SK-N-SH (cell line): ENCODE results near the gene GALK1.

Source experiments
- FOXM1 ChIP-seq: IDR thresholded peaks from 2 replicates; pipeline ENCODE4 v1.4.0; 2012; ENCODE audit warnings: low read depth, mild to moderate bottlenecking
- MEF2A ChIP-seq: IDR thresholded peaks from 2 replicates; pipeline ENCODE4 v1.4.0; 2012; ENCODE audit warnings: low read depth, borderline replicate concordance
- YY1 ChIP-seq: IDR thresholded peaks from 2 replicates; pipeline ENCODE4 v1.4.0; 2012; ENCODE audit warnings: low read depth, mild to moderate bottlenecking
- TF ChIP-seq, protein P1 (sequence below): fragments of 200-600 bp; sonication (generic); IDR thresholded peaks from 2 replicates; pipeline ENCODE4 v1.6.1; 2017; ENCODE audit warnings: antibody characterized with exemption, mild to moderate bottlenecking, moderate library complexity

- TF ChIP-seq, protein P1, sequence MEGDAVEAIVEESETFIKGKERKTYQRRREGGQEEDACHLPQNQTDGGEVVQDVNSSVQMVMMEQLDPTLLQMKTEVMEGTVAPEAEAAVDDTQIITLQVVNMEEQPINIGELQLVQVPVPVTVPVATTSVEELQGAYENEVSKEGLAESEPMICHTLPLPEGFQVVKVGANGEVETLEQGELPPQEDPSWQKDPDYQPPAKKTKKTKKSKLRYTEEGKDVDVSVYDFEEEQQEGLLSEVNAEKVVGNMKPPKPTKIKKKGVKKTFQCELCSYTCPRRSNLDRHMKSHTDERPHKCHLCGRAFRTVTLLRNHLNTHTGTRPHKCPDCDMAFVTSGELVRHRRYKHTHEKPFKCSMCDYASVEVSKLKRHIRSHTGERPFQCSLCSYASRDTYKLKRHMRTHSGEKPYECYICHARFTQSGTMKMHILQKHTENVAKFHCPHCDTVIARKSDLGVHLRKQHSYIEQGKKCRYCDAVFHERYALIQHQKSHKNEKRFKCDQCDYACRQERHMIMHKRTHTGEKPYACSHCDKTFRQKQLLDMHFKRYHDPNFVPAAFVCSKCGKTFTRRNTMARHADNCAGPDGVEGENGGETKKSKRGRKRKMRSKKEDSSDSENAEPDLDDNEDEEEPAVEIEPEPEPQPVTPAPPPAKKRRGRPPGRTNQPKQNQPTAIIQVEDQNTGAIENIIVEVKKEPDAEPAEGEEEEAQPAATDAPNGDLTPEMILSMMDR: no peak
- no peak for TF ChIP-seq YY1
- TF ChIP-seq FOXM1: no peak
- TF ChIP-seq MEF2A: no peak
These were observed 26.3 kb upstream of the GALK1 start for GRCh38 chr17:75791254-75791653.
